Right lobe of liver (tissue), 6 donors: ENCODE results near the gene THADA. TPM values are rescaled to one million over a fixed set of nuclear protein-coding genes. Genes with fewer than 3 reads are reported as not detected.
"Not testable (repeated sequence)": the region's sequence is repeated elsewhere in the genome, so short reads cannot be mapped to it uniquely, and the experiment has no call there.

Source experiments
- ATAC-seq, 4 donors: fragments of 200-7000 bp; cut with Tn5 transposase; one replicate each; pipeline ENCODE4 v1.9.1; 2020; ENCODE audit warnings: mild to moderate bottlenecking in 4 of 4, moderate library complexity in 4 of 4
- DNase-seq, 3 donors: peaks; one replicate each; pipeline ENCODE4 v3.0.0-alpha.2; 2020
- H3K27ac ChIP-seq, 3 donors: fragments of 200-600 bp; one replicate each; pipeline ENCODE4 v1.8.0; 2022
- H3K27me3 ChIP-seq, 2 donors: fragments of 200-600 bp; one replicate each; pipeline ENCODE4 v1.8.0; 2022
- H3K36me3 ChIP-seq, 4 donors: fragments of 200-600 bp; sonication (generic) in 1 of 4; one replicate each; pipeline versions ENCODE4 v1.5.1 to v1.8.0; 2017 to 2022; ENCODE audit warnings: control low read depth in 1 of 4
- H3K4me1 ChIP-seq, 4 donors: fragments of 200-600 bp; sonication (generic) in 1 of 4; one replicate each; pipeline versions ENCODE4 v1.5.1 to v1.8.0; 2017 to 2022; ENCODE audit warnings: control low read depth in 1 of 4
- H3K4me3 ChIP-seq, 3 donors: fragments of 200-600 bp; one replicate each; pipeline ENCODE4 v1.8.0; 2022
- H3K9me3 ChIP-seq, 4 donors: fragments of 200-600 bp; sonication (generic) in 1 of 4; one replicate each; pipeline versions ENCODE4 v1.5.1 to v1.8.0; 2017 to 2022; ENCODE audit warnings: control low read depth in 1 of 4
- POLR2A ChIP-seq: fragments of 450-650 bp; IDR thresholded peaks from one replicate; pipeline ENCODE4 v1.6.1; 2017; ENCODE audit warnings: antibody characterized with exemption, mild to moderate bottlenecking
- WGBS: methylation state at CpG from one replicate; pipeline ENCODE4 v1.1.6; 2018; ENCODE audit warnings: low coverage, low lambda C conversion rate; ENCODE audit not compliant: insufficient coverage; ENCODE audit errors: missing lambda C conversion rate; 5-methylcytosine and 5-hydroxymethylcytosine counted together
- intact Hi-C, 2 donors: fragments of 100-400 bp; cut with DNase I; formaldehyde crosslinking; loops; one replicate each; pipeline versions ENCODE4 v1.11.2 to v1.14.1; 2022
- total RNA-seq, 6 experiments: library from RNA; depleted of rRNA in 2 of 6; stranded (reverse); fragments of >200 nt in 2 of 6; fragmentation: NEBNext Ultra II Directional in 3 of 6; extraction: Animal tissue kit (Norgen Biotek cat#: 25700) in 3 of 6; gene quantifications; one replicate each; pipeline versions ENCODE4 v1.1.0 to v1.2.4, GENCODE V29; 2016 to 2023
- TF ChIP-seq, protein P1 (sequence below), 4 donors: fragments of 200-600 bp in 3 of 4; fragments of 450-650 bp in 1 of 4; IDR thresholded peaks; one replicate each; pipeline versions ENCODE4 v1.5.1 to v1.8.0; 2016 to 2022; ENCODE audit warnings: antibody characterized with exemption in 4 of 4, mild to moderate bottlenecking in 2 of 4
- donor health status: DM: no; HTN: yes; CAD: no.
- donor health status: DM: no; HTN: no; CAD: no.
- donor health status: DM: no; HTN: no; CAD: no.
- donor health status: DM: no; HTN: yes; CAD: no.
- donor health status: DM: no; HTN: yes; CAD: no.

Gene THADA
- total RNA-seq, 6 experiments from 2014 or later, result 12.2 to 21.6 (median 14.0) TPM

DNA sequence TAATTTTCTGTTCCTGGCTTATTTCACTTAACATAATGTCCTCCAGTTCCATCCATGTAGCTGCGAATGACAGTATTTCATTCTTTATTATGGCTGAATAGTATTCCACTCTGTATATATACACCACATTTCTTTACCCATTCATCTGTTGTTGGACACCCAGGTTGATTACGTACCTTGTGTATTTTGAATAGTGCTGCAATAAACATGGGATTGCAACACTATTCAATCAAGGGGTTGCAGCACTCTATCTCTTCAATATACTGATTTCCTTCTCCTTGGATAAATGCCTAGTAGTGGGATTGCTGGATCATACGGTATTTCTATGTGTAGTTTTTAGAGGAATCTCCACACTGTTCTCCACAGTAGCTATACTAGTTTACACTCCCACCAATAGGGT lies 61.3 kb downstream of the THADA start:
- TF ChIP-seq, protein P1, sequence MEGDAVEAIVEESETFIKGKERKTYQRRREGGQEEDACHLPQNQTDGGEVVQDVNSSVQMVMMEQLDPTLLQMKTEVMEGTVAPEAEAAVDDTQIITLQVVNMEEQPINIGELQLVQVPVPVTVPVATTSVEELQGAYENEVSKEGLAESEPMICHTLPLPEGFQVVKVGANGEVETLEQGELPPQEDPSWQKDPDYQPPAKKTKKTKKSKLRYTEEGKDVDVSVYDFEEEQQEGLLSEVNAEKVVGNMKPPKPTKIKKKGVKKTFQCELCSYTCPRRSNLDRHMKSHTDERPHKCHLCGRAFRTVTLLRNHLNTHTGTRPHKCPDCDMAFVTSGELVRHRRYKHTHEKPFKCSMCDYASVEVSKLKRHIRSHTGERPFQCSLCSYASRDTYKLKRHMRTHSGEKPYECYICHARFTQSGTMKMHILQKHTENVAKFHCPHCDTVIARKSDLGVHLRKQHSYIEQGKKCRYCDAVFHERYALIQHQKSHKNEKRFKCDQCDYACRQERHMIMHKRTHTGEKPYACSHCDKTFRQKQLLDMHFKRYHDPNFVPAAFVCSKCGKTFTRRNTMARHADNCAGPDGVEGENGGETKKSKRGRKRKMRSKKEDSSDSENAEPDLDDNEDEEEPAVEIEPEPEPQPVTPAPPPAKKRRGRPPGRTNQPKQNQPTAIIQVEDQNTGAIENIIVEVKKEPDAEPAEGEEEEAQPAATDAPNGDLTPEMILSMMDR (IDR thresholded peaks at IDR 0.05), result no peak
- TF ChIP-seq POLR2A, result no peak
- H3K27ac ChIP-seq, result peak overlapping the region in 1 of 3 donors; percentile 13
- H3K4me3 ChIP-seq, result no peak overlapping the region
- intact Hi-C loops, result no loop called here
- peaks cover 0 to 16% (median 0%) of the 10 kb centered on the region in 4 donors for H3K4me1 ChIP-seq
- no peak for DNase-seq
- WGBS, result 51% methylated on average over 3 of the region's 3 CpGs
- no peaks in the 10 kb centered on the region for H3K36me3 ChIP-seq
- no peaks in the 10 kb centered on the region for H3K27me3 ChIP-seq
- no peaks in the 10 kb centered on the region for H3K9me3 ChIP-seq
- ATAC-seq, result peak; percentile 73 to 93 (median 88)

DNA sequence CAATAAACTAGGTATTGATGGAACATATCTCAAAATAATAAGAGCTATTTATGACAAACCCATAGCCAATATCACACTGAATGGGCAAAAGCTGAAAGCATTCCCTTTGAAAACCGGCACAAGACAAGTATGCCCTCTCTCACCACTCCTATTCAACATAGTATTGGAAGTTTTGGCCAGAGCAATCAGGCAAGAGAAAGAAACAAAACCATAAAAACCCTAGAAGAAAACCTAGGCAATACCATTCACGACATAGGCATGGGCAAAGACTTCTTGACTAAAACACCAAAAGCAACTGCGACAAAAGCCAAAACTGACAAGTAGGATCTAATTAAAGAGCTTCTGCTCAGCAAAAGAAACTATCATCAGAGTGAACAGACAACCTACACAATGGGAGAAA lies 63.3 kb downstream of the THADA start:
- H3K4me1 ChIP-seq, H3K9me3 ChIP-seq, DNase-seq, H3K36me3 ChIP-seq, H3K27me3 ChIP-seq, H3K27ac ChIP-seq, intact Hi-C loops, H3K4me3 ChIP-seq, ATAC-seq: not testable (repeated sequence)
- WGBS, result 92% methylated on average over 1 of the region's 3 CpGs

DNA sequence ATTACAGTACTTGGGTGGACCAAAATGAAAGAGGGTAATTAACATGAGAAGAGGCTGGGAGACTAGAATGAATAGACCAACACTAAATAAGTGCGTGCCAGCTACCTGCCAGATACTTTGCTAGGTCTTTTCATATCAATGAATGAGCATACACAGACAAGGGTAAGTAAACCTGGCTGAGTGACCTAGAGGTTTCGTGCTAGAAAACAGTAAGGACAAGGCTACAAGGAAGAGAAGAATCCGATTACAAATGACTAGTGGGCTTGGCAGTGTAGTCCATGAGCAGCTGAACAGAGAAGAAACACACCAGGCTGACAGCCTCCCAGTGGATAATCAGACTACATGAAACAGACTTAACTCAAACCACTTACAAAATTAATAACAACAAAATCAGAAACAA lies 64.6 kb downstream of the THADA start:
- intact Hi-C loops, result no loop called here
- ATAC-seq (no peak), DNase-seq (no peak)
- Histone ChIP-seq H3K36me3 (no peaks in the 10 kb centered on the region), H3K4me1 (peaks cover 0 to 4% (median 1%) of the 10 kb centered on the region in 4 donors), H3K9me3 (no peaks in the 10 kb centered on the region), H3K27ac (no peak overlapping the region), H3K4me3 (no peak overlapping the region), H3K27me3 (no peaks in the 10 kb centered on the region)
- WGBS, result 100% methylated on average over 3 of the region's 3 CpGs
- no peak for TF ChIP-seq POLR2A
- TF ChIP-seq, protein P1 (IDR thresholded peaks at IDR 0.05), result no peak

GRCh38 chr2:43526994-43527393 lies 68.8 kb downstream of the THADA start:
- H3K27me3 ChIP-seq, result no peaks in the 10 kb centered on the region
- ATAC-seq (peak in 3 of 4 donors; percentile 30 to 65 (median 48)), DNase-seq (no peak)
- no peak overlapping the region for H3K27ac ChIP-seq
- H3K9me3 ChIP-seq, result no peaks in the 10 kb centered on the region
- H3K4me3 ChIP-seq, result no peak overlapping the region
- peaks cover 0 to 7% (median 1%) of the 10 kb centered on the region in 4 donors for H3K4me1 ChIP-seq
- intact Hi-C loops, result no loop called here
- H3K36me3 ChIP-seq, result no peaks in the 10 kb centered on the region
- TF ChIP-seq, protein P1 (IDR thresholded peaks at IDR 0.05), result no peak
- TF ChIP-seq POLR2A, result no peak

- Histone ChIP-seq H3K4me1 (peaks cover 0 to 7% (median 1%) of the 10 kb centered on the region in 4 donors), H3K27ac (no peak overlapping the region), H3K27me3 (no peaks in the 10 kb centered on the region), H3K36me3 (no peaks in the 10 kb centered on the region), H3K4me3 (no peak overlapping the region), H3K9me3 (no peaks in the 10 kb centered on the region)
- TF ChIP-seq, protein P1 (IDR thresholded peaks at IDR 0.05), result no peak
- TF ChIP-seq POLR2A, result no peak
- ATAC-seq (no peak), DNase-seq (no peak)
- 100% methylated on average over 1 of the region's 1 CpG for WGBS
- intact Hi-C loops, result no loop called here
These were observed 70.3 kb downstream of the THADA start for GRCh38 chr2:43525506-43525905.
